Fibroblast of mammary gland (primary cell): ENCODE data around the gene HOXC6.

Experiments used
- DNase-seq: peaks from one replicate; pipeline ENCODE4 v3.0.0-alpha.2; 2010; ENCODE audit warnings: low read depth
- H3K4me3 ChIP-seq: 2 replicates; pipeline ENCODE4 v1.5.1; 2011; ENCODE audit warnings: low read depth, mild to moderate bottlenecking, low read length, moderate library complexity; ENCODE audit not compliant: control insufficient read depth
- CTCF ChIP-seq: conservative IDR thresholded peaks from 2 replicates; pipeline ENCODE4 v1.5.1; 2011; ENCODE audit warnings: low read depth, low read length, inconsistent platforms; ENCODE audit not compliant: control insufficient read depth, insufficient read depth

The HOXC6 gene

DNA sequence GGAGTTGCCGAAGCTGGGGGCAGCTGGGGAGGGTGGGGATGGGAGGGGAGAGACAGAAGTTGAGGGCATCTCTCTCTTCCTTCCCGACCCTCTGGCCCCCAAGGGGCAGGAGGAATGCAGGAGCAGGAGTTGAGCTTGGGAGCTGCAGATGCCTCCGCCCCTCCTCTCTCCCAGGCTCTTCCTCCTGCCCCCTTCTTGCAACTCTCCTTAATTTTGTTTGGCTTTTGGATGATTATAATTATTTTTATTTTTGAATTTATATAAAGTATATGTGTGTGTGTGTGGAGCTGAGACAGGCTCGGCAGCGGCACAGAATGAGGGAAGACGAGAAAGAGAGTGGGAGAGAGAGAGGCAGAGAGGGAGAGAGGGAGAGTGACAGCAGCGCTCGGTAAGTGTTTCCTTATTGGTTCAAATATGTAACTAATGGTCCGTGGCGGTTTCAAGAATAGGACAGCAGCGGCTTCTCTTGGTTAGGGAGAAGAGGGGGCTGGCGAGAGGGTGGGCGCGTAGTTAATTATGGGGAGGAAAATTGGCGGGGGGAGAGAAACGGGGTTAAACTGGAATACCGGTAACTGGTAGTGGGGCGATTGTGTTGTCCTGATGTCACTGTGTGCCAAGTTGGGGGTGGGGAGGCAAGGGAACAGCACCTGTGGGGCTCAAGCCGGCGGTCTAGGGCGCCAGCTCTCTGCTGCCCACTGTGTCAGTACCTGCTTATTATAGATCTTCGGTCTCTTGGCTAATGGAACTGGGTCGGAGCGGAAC, 11.0 kb upstream of the HOXC6 start:
- TF ChIP-seq CTCF = peak; percentile 4
- peak overlapping the region; percentile 94 for H3K4me3 ChIP-seq
- peak; percentile 51 for DNase-seq

- peak; percentile 95 for DNase-seq
- TF ChIP-seq CTCF = no peak
- peak overlapping the region; percentile 94 for H3K4me3 ChIP-seq
These were observed 10.3 kb upstream of the HOXC6 start for GRCh38 chr12:54017878-54018467.

GRCh38 chr12:54018468-54018984, 9.7 kb upstream of the HOXC6 start:
- TF ChIP-seq CTCF = no peak
- peak overlapping the region; percentile 94 for H3K4me3 ChIP-seq

GRCh38 chr12:54019091-54019811, 9.0 kb upstream of the HOXC6 start:
- DNase-seq = peak; percentile 56
- peak overlapping the region; percentile 94 for H3K4me3 ChIP-seq
- TF ChIP-seq CTCF = no peak

More at GRCh38 chr12:54018468-54018984, 9.7 kb upstream of the HOXC6 start:
- peak; percentile 80 for DNase-seq

DNA sequence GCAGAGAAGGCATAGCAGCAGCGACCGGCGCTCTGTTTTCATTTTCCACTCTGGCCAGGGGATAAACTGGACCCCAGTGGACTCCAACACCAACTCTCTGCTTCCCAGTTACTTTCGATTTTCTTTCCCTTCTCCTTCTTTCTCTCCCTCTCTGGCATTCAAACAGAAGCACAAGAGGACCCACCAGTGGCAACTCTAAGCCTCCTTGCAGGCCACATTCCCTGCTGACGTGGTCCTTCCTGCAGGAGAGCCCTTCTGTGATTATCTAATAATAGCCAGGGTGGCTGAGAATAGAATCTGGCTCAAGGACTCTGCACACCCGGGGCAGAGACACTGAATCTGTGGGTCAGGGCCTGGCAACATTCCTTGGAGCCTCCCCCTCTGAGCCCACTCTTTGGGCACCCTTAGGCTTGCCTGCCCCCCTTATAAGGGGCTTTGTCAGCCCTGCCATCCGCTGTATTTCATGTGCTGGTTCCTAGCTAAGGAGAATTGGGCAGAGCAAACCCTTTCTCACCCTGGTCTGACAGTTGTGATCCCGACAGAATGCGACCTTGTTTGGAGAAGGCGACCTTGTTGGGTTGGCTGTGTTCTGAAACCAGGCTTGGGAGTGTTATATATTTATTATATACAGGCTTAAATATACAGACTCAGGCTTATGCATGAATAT, 8.2 kb upstream of the HOXC6 start:
- no peak for TF ChIP-seq CTCF
- peak overlapping the region; percentile 94 for H3K4me3 ChIP-seq
- DNase-seq = peak; percentile 70

DNA sequence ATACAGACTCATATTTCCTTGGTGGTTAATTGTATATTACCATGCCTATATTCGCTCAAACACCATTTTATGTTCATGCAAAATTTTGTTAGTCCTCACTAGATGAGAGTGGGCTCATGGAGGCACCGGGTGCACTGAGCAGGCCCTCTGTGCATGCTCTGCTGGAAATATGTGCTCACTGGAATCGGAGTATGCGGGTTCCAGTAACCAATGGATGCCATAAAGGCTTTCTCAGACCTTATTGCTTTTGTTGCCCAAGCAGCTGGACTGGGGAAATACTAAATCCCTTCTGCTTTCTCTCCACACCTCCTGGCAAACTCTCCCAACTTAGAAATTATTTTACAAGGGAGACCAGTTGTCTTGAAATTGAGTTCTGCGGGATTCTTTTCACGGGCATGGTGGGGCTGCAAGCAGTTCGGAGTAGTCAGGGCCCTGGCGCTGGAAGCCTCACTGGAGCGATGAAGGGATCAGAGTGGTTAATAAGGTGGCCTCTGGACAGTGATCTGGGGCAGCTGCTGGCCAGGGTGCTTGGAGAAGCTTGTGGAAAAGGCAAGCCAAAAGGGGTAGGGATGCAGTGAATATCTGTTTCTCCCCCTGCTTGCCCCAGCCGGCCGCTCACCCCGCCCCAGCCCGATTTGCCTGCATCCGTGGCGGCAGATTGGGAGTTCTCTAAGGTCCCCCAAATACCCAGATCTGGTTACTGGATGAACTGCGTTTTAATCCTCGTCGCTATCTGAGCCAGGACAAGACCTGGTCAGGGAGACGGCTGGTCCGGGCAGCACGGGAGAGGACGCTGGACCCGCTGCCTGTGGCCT, 7.4 kb upstream of the HOXC6 start:
- DNase-seq = no peak
- peak overlapping the region; percentile 94 for H3K4me3 ChIP-seq
- no peak for TF ChIP-seq CTCF
